MCF 10A (cell line): Measurements from ENCODE around the gene CSTB. TPM values are rescaled to one million over a fixed set of nuclear protein-coding genes. Genes with fewer than 3 reads are reported as not detected.

ENCODE experiments used
- BruUV-seq: library from RNA; stranded (reverse); fragments of 400-500 nt; replicated peaks from 2 replicates; lab custom pipeline; 2021; lab: Mats Ljungman, UMichigan
- CTCF ChIA-PET: fragments of 300-600 bp; sonication (Branson Sonifier 250); formaldehyde crosslinking; extraction: SDS; loops from one replicate; lab custom pipeline; 2021; ENCODE audit warnings: antibody characterized with exemption, inconsistent platforms; lab: Yijun Ruan, JAX
- POLR2A ChIA-PET: fragments of 300-600, 350-650 bp; sonication (Branson Sonifier 250); formaldehyde crosslinking; extraction: SDS; loops from one replicate; lab custom pipeline; 2020; ENCODE audit warnings: antibody characterized with exemption, inconsistent platforms; lab: Yijun Ruan, JAX
- DNase-seq: peaks from one replicate; pipeline ENCODE4 v3.0.0-alpha.2; 2018; ENCODE audit not compliant: unreplicated experiment
- H3K27ac Mint-ChIP-seq: one replicate; pipeline ENCODE4 v1.8.0; 2022; ENCODE audit warnings: mild to moderate bottlenecking, low read depth, mixed read lengths; ENCODE audit not compliant: unreplicated experiment
- H3K27me3 Mint-ChIP-seq: one replicate; pipeline ENCODE4 v1.8.0; 2022; ENCODE audit warnings: mixed read lengths; ENCODE audit not compliant: insufficient read depth, unreplicated experiment
- H3K36me3 Mint-ChIP-seq: one replicate; pipeline ENCODE4 v1.8.0; 2022; ENCODE audit warnings: mild to moderate bottlenecking, moderate library complexity, mixed read lengths; ENCODE audit not compliant: insufficient read depth, unreplicated experiment
- H3K4me1 Mint-ChIP-seq: one replicate; pipeline ENCODE4 v1.8.0; 2022; ENCODE audit warnings: mixed read lengths; ENCODE audit not compliant: insufficient read depth, unreplicated experiment
- H3K4me3 Mint-ChIP-seq: one replicate; pipeline ENCODE4 v1.8.0; 2022; ENCODE audit warnings: mild to moderate bottlenecking, moderate library complexity, mixed read lengths; ENCODE audit not compliant: unreplicated experiment
- H3K9me3 Mint-ChIP-seq: one replicate; pipeline ENCODE4 v1.8.0; 2022; ENCODE audit warnings: mixed read lengths; ENCODE audit not compliant: unreplicated experiment
- intact Hi-C: fragments of 100-400 bp; cut with micrococcal nuclease; formaldehyde crosslinking; loops from 2 replicates; pipeline ENCODE4 v1.14.1; 2022
- total RNA-seq: library from RNA; stranded (reverse); gene quantifications from 2 replicates; pipeline ENCODE4 v1.2.3, GENCODE V29; 2022
- TF ChIP-seq, protein P1 (sequence below): fragments of 200-600 bp; IDR thresholded peaks from one replicate; pipeline ENCODE4 v1.8.0; 2022; ENCODE audit warnings: antibody characterized with exemption, mild to moderate bottlenecking; ENCODE audit not compliant: unreplicated experiment

CSTB gene
- total RNA-seq, 1 experiment from 2014 or later: 60.5 TPM

DNA sequence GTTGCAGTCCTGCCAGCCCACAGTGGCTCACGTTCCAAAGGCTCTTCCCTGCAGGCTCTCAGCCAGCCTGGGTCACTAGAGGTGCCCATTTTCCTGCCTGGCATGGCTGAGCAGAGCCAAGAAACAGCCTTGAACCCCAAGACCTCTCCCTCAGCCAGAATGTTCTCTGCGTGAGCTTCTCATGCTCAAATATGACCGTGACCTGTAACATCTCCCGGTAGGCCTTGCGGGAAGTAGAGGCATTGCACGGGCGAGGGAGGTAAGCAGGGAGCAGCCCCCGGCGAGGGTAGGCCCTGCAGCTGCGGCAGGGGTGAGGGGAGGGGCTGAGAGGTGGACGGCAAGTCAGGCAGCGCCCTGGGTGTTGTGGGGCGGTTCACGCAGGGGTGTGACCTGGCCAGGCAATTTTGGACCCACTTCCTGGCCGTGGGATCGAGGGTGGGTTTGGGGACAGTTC is 33.3 kb upstream of the CSTB start:
- no peak for DNase-seq
- CTCF ChIA-PET: interaction anchor here (0.6 to 1.2 kb wide), 6 partner anchors 18 to 266 kb away, joined by 3 to 7 read pairs (median 3); no protein-coding TSS in a partner anchor
- Mint-ChIP-seq H3K36me3 (no peaks in the 10 kb centered on the region), H3K27me3 (no peaks in the 10 kb centered on the region), H3K4me3 (no peak overlapping the region), H3K4me1 (peaks cover 19% of the 10 kb centered on the region), H3K27ac (no peak overlapping the region), H3K9me3 (no peaks in the 10 kb centered on the region)
- POLR2A ChIA-PET: interaction anchor here (0.7 kb wide), 1 partner anchor 202 kb away, joined by 3 read pairs; no protein-coding TSS in a partner anchor
- BruUV-seq: no TSS peak
- TF ChIP-seq, protein P1, sequence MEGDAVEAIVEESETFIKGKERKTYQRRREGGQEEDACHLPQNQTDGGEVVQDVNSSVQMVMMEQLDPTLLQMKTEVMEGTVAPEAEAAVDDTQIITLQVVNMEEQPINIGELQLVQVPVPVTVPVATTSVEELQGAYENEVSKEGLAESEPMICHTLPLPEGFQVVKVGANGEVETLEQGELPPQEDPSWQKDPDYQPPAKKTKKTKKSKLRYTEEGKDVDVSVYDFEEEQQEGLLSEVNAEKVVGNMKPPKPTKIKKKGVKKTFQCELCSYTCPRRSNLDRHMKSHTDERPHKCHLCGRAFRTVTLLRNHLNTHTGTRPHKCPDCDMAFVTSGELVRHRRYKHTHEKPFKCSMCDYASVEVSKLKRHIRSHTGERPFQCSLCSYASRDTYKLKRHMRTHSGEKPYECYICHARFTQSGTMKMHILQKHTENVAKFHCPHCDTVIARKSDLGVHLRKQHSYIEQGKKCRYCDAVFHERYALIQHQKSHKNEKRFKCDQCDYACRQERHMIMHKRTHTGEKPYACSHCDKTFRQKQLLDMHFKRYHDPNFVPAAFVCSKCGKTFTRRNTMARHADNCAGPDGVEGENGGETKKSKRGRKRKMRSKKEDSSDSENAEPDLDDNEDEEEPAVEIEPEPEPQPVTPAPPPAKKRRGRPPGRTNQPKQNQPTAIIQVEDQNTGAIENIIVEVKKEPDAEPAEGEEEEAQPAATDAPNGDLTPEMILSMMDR: no peak
- intact Hi-C loops: no loop called here

DNA sequence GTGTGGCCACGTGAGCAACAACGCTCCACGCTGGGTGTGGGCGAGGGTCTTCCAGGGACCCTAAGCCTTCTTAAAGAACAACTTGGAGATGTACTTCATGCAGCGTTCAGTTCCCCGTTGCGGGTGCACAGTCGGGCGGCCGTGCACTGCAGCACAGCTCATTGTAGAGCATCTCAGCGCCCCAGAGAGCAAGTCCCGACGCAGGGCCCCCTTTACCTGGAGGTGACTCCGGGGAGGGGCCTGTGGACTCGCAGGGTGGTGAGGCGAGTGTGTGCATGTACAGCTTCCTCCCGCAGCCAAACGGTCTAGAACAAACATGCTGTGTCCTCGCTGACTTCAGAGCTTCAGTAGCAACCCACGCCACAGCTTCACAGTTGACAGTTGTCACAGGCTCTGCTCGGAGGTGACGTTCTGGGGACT is 32.7 kb upstream of the CSTB start:
- no peaks in the 10 kb centered on the region for H3K27me3 Mint-ChIP-seq
- BruUV-seq: no TSS peak
- ChIA-PET POLR2A (interaction anchor here (0.7 to 0.8 kb wide), 2 partner anchors 12 to 203 kb away, joined by 3 read pairs; no protein-coding TSS in a partner anchor), CTCF (interaction anchor here (0.5 to 1.3 kb wide), 10 partner anchors 18 to 266 kb away, joined by 3 to 7 read pairs (median 3); no protein-coding TSS in a partner anchor)
- peaks cover 19% of the 10 kb centered on the region for H3K4me1 Mint-ChIP-seq
- TF ChIP-seq, protein P1: no peak
- no peak overlapping the region for H3K4me3 Mint-ChIP-seq
- H3K27ac Mint-ChIP-seq: no peak overlapping the region
- DNase-seq: no peak
- peaks cover 3% of the 10 kb centered on the region for H3K36me3 Mint-ChIP-seq
- H3K9me3 Mint-ChIP-seq: no peaks in the 10 kb centered on the region
- intact Hi-C loops: no loop called here

DNA sequence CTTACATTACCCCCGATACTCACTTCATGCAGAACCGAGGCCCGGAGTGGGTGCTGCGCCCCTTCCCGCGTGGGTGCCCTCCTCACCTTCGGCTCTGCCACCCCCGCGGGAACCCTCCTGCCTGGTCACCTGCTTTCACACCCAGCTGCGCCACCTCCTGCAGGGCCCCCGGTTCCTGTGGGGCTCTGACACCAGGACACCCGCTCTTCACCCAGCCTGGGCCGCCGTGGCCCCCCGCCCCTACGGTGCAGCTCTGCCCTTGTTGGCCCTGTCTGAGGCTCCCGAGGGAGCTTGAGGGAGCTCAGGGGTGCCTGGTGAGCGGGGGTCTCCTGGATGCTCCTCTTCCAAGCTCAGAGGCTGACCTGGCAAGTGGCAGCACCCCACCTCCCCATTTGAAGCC is 32.3 kb upstream of the CSTB start:
- POLR2A ChIA-PET: interaction anchor here (0.7 to 0.8 kb wide), 2 partner anchors 11 to 203 kb away, joined by 3 read pairs; no protein-coding TSS in a partner anchor
- Mint-ChIP-seq H3K27ac (no peak overlapping the region), H3K4me3 (no peak overlapping the region), H3K4me1 (peaks cover 19% of the 10 kb centered on the region), H3K36me3 (peaks cover 8% of the 10 kb centered on the region), H3K9me3 (no peaks in the 10 kb centered on the region), H3K27me3 (no peaks in the 10 kb centered on the region)
- DNase-seq: no peak
- intact Hi-C loops: no loop called here
- CTCF ChIA-PET: interaction anchor here (0.5 to 1.3 kb wide), 7 partner anchors 142 to 267 kb away, joined by 3 to 7 read pairs (median 3); no protein-coding TSS in a partner anchor
- TF ChIP-seq, protein P1: no peak
- BruUV-seq: no TSS peak

DNA sequence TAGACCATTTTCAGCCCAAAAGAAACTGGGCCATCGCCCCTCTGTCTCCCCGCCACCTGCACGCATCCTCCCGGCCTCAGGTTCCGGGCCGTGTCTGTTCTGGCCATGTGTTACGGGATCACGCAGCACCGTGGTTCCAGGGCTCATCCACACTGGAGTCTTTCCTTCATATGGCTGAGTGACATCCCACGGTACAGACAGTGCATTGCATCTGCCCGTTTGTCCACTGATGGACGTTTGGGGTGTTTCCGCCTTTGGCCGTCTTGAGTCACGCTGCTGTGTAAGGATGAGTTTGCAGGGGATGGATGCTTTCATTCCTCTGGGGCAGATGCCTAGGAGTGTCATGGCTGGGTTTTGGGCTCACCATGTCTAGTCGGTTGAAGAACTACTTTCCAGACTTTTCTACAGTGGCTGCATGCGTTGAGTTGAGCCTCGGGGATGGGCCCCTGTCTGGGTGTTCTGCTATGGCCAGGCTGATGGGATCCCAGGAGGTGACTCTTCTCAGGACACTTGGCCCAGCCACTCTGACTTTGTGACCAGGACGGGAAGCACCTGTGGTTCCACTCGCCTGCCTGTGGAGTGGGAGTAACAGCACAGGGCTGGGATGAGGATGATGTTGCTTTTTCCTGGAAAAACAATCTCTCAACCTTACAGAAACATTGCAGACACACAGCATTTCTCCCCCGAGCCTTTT is 30.1 kb upstream of the CSTB start:
- Mint-ChIP-seq H3K27ac (no peak overlapping the region), H3K36me3 (peaks cover 28% of the 10 kb centered on the region), H3K4me1 (peaks cover 10% of the 10 kb centered on the region), H3K27me3 (no peaks in the 10 kb centered on the region), H3K9me3 (no peaks in the 10 kb centered on the region), H3K4me3 (no peak overlapping the region)
- TSS peak; percentile 15 for BruUV-seq
- no peak for DNase-seq
- ChIA-PET POLR2A (interaction anchor here (0.6 to 1.0 kb wide), 2 partner anchors 39 to 58 kb away, joined by 3 to 4 read pairs; no protein-coding TSS in a partner anchor), CTCF (no interaction called here)
- intact Hi-C loops: no loop called here
- TF ChIP-seq, protein P1: no peak
